Measurements from ENCODE around the gene GORASP1.
A peak's percentile ranks its signal among the peaks of the same experiment; 100 is the strongest.

GORASP1 gene

DNA sequence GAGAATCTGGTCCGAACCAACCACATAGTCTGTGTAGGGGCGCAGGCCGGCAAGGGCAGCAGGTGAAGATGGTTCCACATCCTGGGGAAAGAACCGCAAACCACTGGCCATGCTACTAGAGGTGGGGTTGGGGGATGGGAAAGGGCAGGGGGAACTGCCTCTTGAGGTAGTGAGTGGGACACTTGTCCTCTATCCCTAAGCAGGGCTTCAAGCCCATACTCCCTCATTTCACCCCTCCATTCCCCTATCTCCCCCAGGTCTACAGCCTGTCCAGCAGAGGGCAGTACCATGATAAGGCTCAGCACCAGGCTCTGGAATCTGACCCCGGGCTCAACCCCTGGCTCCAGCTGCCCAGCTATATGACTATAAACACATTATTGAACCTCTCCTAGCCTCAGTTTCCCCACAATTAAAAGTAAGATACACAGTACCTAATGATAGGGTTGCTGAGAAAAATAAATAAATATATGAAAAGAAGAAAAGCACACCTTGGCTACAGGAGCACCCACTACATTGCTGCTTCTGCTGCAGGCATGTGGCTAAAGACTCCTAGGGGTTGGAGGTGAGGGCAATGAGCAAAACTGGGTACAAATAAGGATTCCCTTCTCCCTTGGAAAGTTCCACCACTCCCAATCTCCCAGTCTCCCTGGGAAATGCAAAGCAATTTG lies 6.3 kb downstream of the GORASP1 start:
- DNase-seq = peak; percentile 30

DNA sequence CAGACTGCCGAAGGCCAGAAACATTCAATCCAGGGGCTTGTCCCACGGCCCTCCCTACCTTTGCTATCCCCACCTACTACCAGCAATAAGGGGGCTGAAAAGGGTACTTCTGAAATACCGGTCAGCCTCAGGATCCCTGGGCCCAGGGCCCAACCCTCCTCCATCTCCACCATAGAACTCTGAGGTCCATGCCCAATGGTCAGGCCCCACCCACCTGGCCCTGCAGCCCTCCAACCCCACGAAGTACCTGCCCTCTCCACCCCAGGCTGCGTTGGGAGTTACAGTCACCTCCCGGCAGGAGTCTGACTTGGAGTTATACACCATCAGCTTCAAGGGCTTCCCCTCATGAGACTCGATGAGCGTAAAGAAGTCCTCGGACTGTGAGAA lies 6.9 kb downstream of the GORASP1 start:
- DNase-seq = no peak

DNA sequence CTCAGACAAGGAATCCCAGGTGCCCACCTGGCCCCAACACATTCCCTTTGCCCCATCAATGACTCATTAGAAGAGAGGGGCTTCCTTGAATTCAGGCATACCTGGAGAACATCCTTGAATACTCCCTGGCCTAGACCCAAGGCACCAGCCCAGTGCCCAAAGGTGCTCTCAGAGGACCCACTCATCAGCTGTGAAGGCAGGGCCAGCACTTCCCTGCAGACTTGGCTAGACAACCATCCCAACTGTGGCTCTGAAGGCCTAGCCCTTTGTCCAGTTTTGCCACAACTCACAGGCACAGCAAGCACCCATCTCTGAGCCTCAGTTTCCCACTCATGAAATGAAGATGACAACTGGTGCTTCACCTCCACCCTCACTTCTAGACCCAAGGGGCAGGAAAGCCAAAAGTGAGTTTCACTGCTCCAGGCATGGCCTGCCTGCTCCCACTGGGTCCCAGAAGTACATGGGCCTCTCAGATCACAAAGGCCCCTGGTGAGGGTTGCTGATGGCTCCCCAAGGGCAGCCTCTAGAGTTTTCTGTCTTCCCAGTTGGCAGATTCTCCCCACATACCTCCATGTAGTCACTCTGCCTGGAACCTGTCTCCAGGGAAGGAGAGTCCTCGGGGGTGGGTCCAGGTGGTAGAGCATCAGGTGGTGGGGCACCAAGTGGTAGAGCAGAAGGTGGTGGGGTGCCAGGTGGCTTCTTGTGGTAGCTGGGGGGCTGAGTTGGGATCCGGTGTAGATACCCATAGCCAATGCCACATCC lies 7.5 kb downstream of the GORASP1 start:
- no peak for DNase-seq

DNA sequence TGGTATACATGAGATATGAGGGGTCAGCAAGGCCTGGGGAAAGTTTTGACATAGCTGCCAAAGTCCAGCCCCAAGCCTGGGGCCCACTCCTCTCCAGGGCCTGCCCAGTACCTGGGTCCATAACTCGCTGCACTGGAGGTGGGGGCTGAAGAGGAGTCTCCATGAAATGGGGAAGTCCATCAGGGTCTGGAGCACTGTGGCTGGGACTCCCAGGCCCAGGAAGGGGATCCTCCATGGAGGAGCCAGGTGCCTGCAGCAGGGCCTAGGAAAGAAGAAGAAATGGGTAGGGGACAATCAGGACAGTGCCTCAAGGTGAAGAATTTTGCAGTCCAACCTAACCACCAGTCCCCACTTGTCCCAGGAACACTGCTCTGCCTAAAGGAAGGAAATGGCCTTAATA lies 8.2 kb downstream of the GORASP1 start:
- no peak for DNase-seq

DNA sequence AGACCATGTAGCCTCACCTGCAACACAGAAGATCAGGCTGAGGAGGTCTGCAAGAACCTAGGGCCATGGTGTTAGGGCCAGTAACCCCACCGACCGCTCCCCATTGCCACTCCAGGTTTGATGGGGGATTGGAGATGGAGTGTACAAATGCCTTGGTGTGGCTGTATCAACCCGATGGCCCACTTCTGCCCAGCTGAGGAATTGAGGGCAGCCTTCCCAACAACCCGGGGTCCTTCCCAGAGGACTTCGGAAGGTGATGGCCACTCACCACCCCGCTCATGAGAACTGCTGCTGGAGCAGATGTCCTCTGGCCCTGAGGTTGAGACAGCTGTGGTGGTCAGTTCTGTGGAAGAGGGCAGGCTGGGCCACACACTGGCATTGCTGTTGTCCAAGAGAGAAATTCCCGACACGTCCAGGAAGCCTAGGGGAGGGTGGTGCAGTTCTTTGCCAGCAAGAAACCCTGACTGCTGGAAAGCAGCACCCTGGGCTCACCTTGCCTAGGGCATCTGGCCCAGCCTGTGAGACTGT lies 8.9 kb downstream of the GORASP1 start:
- DNase-seq = no peak

DNA sequence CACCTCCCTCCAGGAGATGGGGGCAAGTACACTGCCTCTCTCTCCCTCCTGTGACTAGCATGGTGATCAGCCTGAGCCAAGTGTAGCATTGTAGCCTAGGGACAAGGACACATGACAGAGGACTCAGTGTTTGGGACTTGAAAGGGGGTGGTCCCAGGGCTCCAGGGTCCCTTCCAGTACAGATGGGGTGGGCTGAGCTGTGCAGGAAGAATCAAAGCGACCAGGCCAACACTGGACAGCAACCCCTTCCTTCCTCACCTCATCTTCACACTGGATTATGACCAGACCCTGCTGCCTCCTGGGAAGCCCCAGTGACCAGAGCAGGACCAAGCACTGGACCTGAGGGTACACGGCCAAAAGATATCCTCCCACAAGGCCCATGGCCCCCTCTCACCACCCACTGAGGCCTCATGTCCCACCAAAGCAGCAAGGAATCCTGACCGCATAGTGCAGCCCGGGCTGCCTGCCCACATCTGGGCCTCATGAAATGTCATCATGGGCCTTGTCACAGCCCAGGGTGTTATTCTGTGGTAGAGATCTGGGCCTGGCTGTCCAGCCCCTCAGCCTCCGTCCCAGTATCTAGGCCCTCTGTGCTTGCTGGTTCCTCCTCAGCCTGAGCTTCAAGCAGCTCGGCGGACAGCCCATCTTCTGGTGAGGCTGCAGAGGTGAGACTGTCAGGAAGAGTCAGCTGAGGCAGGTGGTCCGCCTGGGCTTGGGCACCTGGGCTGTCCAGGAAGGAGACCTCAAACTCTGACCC lies 9.5 kb downstream of the GORASP1 start:
- DNase-seq = no peak

DNA sequence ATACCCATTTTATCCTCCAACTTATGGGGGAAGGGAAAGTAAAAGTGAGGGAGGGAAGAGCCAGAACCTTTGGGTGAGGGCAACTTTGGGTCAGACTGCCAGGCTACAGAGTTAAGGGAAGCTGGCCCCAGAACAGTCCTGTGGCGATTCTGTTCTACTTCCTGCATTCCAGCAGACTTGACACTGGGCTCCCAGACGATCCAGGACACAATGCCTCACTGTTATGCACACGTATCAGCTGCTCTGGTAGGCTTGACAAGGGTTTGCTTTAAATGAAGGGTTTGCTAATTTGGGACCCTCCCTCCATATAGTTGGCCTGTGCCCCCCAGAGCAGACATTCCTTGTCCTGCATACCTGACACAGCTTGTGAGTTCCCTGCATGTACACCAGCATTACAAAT lies 10.7 kb downstream of the GORASP1 start:
- DNase-seq = no peak

DNA sequence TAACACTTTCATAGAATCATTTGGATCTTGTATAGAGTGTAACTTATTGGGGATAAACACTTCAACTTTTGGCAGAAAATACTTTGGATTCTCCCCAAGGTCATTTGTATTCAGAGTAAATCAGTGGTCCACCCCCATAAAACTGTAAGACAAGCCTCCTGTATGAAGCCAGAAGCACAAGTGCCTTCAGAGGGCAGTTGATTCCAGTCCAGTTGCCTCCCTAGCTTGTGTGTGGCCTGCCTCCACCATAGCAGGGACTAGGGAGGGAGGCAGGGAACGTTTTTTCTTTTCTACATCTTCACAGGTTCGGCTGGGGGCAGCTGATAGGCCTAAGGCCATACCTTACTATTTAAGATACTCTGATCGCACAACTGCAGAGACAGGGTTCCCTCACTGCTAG lies 11.6 kb downstream of the GORASP1 start:
- no peak for DNase-seq

DNA sequence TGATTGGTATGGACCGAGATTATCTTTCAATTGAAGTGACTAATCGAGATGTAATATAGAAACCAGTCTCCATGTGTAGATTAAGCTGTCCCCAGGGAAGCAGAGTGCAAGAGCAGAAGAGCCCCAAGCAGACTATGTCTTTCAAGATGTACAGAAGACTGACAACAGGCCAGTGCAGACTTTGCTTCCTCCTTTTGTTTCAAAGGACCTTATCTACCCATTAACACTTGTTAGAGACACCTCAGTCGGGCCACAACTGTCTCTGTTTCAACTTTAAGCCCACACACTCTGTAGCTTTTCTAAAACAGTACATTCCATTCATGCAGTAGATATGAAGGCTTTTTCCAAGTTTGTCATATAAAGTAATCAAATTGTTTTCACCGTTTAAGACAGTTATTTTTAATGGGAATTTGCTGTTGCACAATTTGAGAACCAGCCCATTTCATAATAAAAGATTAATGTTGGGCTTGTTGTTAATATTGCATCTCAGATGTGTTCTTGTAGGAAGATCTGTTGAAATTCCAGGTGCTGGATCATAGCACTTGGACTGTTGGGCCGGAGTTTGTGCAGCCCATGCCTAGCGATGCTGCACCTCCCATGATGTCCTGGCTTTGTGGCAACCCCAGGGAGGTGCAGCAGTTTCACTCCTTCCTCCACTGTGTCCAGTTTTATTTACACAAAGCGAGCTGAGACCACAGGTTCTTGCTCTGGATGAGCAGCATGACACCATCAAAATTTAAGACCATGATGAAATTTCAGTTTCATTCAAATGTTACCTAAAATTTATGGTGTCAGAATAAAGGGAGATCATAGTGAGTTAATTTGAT lies 12.4 kb downstream of the GORASP1 start:
- DNase-seq = no peak

DNA sequence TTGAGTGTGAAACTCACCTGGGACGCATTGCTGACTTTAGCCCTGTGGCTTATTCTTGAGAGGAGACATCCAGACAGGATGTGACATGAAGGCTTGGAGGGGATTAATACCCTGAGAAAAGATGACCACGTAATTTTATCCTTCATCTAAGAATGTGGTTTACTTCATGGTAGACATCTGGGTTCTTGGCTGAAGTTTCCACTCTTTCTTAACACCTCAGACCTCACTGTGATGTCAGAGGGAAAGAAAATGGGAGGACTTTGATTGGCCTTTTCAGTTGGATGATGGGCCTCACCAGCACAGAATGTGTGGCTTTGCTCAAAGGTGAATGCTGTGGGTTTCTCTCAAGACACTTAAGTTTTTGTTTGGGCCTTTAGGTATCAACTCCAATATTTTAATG lies 16.5 kb downstream of the GORASP1 start:
- no peak for DNase-seq

DNA sequence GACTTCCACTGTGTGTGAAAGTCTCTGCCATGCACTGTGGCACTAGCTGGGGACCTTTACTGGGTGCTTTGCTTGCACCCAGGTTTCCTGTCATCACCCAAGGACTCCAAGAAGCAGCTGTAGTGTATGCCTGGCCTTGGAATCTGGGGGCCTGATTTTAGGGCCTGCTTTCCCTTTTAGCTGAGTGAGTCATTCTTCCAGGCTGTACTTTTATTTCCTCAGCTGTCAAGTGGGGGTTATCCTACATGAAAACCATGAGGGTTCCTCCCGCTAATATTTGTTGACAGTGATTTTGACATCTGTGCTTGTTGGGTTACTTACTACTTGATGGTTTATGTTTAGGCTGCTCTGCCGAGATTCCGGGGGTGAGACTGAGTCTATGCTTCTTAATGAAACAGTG lies 18.5 kb downstream of the GORASP1 start:
- no peak for DNase-seq

DNA sequence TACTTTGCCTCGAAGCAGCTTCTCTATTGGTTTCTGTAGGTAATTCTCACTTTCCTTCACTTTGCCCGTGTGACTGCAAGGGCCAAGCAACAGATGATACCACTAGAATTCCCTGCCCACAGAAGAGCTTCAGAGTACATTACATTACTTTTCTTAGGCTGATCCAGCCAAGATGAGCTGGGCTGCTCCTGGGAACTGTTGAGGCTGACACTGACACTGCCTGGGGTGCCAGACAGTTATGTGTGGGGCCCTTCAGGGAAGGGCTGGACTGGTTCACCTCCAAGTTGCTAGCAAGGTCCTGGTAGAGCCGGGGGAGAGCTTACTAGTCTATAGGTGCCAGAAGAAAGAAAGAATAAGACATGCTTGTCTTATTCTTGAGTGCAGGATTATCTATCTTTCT lies 19.0 kb downstream of the GORASP1 start:
- no peak for DNase-seq

DNA sequence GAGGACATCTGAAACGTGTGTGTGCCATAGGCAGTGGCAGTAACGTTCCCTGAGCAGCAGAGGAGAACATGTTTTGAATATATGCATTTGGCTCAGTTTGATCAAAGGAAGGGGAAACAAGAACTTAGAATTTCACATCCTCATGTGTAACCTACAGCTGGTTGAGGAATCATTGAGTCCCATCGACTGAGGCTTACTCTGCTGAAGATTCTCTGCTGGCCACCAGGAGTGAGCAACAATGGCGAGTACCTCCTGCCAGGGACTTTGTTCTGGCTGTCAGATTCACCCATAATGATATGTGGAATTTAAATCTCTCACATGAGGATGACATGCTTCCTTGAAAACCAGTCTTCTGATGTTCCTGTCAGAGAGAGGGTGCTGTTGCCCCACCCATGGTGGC lies 21.3 kb downstream of the GORASP1 start:
- DNase-seq = no peak

DNA sequence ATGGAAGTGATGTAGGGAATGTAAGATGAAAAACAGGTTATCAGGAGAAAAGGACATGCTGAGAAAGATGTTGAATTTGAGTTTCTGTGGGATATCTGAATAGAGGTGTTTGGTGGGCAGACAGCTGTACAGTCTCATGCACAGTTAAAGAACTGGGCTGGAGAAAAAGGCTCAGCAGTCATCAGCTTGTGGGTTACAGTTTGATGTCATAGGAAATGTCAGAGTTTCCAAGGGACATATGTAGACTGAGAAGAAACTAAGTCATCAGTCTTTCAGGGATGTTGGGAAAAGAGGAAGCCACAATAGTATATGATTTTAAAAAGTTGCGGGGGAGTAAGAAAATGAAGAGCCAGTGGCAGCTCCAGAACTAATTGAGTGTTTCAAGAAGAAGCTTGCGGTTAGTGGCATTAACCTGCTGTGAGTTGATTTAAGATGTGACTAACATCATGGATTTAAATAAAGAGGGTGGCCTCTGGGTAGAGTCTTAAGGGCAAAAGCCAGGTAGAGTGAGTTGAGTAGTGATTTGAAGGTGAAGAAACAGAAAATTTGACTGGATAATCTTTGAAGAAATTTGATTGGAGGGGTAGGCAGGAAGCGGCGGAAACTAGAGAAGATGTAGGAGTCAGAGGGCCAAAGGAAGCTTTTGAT lies 24.6 kb downstream of the GORASP1 start:
- no peak for DNase-seq

DNA sequence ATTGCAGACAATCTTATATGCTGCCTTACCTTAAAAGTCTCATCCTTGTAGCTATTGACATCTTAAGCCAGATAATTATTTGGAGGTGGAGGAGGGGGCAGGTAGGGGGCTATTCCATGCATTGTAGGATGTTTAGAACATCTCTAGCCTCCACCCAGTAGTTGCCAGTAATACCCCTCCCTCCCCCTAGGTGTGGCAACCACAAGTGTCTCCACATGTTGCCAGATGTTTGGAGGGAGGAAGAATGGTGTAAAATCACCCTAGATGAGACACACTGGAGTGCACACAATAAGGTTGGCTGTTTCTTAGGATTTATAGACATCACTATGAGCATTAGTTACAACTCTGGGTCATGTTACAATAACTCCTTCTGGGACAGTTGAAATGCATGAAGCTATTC lies 27.4 kb downstream of the GORASP1 start:
- DNase-seq = no peak

DNA sequence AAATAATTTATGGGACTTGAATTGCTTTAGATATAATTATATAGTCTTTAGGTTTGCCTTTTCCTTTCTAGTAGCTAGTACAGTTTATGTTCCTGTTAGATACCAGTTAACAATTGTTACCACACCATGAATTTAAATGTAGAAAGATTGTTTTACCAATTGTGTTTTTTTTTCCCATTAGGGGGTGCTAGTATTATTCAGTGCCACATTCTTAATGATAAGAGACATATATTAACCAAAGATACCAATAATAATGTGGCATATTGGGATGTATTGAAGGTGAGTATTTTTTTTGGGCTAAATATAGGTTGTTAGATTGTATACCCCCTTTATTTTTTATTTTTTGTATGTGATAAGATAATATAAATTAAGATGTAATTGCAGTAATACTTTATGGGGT lies 27.9 kb downstream of the GORASP1 start:
- no peak for DNase-seq

DNA sequence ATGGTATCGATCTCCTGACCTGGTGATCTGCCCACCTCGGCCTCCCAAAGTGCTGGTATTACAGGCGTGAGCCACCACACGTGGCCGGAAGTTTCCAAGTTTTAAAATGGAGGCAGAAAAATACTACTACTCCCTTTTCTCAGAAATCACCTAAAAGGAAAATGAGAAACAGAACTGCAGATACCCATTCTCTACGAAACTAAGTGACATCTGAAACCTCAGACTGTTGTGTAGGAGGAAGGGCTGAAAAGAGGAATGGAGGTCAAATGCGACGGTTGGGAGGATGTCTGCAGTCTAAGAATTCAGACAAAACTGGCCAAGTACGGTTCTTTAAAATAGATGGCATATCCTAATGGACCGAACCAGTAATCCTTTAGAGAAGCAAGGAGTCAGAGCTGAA lies 31.5 kb downstream of the GORASP1 start:
- no peak for DNase-seq

DNA sequence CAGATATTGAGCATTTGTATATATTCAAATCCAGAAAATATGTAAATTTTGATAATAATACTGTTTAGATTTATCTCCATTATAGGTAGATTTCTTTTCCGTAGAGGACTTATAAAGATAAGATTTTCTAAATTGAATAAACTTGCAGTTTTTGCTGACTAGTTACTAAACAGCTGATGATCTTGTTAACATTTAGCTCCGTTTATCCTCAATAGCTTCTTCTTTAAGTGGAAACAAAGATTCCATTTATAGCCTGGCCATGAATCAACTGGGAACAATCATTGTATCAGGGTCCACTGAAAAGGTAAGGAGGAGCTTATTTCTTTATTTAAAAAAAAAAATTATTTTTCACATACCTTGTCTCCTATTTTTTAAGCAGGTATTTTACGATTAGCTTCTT lies 38.9 kb downstream of the GORASP1 start:
- no peak for DNase-seq

DNA sequence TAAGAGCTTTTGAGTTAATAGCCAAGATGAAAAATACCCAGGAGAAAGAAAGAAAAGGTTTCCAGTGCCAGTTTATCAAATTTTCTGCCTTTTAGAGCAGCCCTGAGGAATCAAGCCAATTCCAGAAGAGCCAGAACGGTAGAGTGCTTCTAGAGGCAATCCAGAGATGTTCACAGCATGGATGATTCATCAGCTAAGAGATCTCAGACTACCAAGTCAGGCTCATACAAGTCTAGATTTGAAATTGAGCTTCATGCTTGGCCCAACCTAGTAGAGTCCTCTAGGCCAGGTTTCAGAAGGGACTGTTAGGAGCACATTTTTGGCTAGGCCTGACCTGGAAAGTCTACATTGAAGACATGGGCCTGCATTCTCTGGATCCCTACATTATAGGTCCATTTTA lies 40.1 kb downstream of the GORASP1 start:
- no peak for DNase-seq

DNA sequence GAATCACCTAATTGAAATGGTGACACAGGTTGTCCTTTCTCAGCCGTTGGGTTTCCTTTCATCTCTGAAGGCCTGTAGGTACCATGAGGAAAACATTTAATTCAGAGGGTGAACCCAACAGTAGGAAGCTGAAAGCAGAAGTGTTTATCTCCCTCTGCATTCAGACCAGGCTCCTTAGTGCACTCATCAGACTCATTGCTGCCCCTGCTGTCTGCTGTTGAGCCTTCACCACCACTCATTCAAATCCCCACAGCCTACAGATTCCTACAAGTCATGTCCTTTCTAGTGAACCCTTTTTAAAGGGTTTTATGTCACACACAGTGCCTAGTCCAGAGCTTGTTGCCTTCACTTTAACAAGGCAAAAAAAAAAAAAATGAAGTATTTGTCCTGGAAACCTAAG lies 42.2 kb downstream of the GORASP1 start:
- peak; percentile 5 for DNase-seq

DNA sequence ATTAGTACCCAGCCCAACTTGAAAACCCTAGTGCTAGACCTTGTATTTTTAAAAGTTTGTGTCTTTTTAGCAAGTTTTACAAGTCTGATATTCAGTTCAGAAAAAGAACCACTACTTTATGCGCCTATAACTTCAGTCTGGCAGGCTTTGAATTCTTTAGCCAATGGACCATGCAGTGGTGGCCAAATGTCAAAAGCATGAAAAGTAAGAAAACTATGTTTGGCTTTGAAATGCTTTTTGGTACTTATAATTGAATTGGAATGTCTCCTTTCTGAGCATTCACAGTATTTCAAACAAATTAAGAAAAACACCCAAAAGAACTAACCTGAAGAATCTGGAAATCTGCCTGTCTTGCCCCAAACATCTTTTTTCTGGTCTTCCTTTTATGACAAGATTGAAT lies 42.8 kb downstream of the GORASP1 start:
- no peak for DNase-seq

DNA sequence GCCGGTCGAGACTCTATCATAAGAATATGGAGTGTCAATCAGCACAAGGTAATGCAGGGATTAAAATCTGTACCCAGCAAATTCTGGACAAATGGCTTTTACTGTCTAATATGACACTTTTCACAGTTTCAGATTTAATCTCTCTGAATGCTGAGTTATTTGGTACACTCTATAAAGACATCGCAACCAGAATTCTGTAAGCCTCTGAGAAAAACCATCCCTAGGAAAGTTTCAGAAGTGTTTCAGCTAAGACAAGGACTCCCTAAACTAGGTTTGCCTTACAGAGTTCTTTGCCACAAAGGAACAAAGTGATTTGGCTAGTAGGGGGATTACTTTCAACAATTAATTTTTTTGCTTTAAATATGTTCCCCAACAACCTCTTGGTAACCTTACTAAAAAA lies 44.3 kb downstream of the GORASP1 start:
- no peak for DNase-seq

DNA sequence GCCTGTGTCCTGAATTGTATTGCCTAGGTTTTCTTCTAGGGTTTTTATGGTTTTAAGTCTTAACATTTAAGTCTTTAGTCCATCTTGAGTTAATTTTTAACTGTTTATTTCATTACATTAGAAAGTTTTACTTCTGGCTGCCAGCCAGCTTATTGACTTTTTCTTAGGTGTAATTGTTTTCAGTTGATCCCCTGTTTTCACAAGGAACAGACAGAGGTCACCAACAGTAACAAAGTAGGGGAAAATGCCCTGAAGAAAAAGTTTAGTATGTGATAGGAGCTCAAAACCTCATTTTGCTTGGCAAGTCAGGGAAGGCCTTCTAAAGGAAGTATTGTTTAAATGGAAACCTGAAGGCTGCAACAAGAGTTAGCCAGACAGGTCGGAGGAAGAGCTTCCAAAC lies 45.2 kb downstream of the GORASP1 start:
- no peak for DNase-seq
